Upper lobe of right lung (tissue), 1 donor: Measurements from ENCODE around the gene SSBP3. TPM values are rescaled to one million over a fixed set of nuclear protein-coding genes. Genes with fewer than 3 reads are reported as not detected.

Experiments
- ATAC-seq: fragments of 200-7000 bp; cut with Tn5 transposase; one replicate; pipeline ENCODE4 v1.9.1; 2020; ENCODE audit warnings: mild to moderate bottlenecking, moderate library complexity
- DNase-seq: peaks from one replicate; pipeline ENCODE4 v3.0.0-alpha.2; 2020
- H3K27ac ChIP-seq: fragments of 200-600 bp; one replicate; pipeline ENCODE4 v1.8.0; 2022
- H3K27me3 ChIP-seq: fragments of 200-600 bp; one replicate; pipeline ENCODE4 v1.8.0; 2022; ENCODE audit warnings: mild to moderate bottlenecking
- H3K36me3 ChIP-seq: fragments of 200-600 bp; one replicate; pipeline ENCODE4 v1.8.0; 2022
- H3K4me1 ChIP-seq: fragments of 200-600 bp; one replicate; pipeline ENCODE4 v1.8.0; 2022
- H3K4me3 ChIP-seq: fragments of 200-600 bp; one replicate; pipeline ENCODE4 v1.8.0; 2022; ENCODE audit warnings: mild to moderate bottlenecking
- H3K9me3 ChIP-seq: fragments of 200-600 bp; one replicate; pipeline ENCODE4 v1.8.0; 2022
- CTCF ChIP-seq: fragments of 200-600 bp; IDR thresholded peaks from one replicate; pipeline ENCODE4 v1.8.0; 2022; ENCODE audit warnings: antibody characterized with exemption
- intact Hi-C: fragments of 100-400 bp; cut with DNase I; formaldehyde crosslinking; loops from one replicate; pipeline ENCODE4 v1.11.0; 2022
- total RNA-seq: library from RNA; stranded (reverse); fragmentation: NEBNext Ultra II Directional; extraction: Animal tissue kit (Norgen Biotek cat#: 25700); gene quantifications from one replicate; pipeline ENCODE4 v1.2.1, GENCODE V29; 2021
- donor health status: DM: no; HTN: yes; CAD: no; lungs with severe emphysema.

The SSBP3 gene
- total RNA-seq, 1 donor from 2014 or later, result 40.4 TPM

- Histone ChIP-seq H3K27me3 (no peaks in the 10 kb centered on the region), H3K9me3 (no peaks in the 10 kb centered on the region), H3K4me3 (peak overlapping the region; percentile 64), H3K36me3 (peaks cover 20% of the 10 kb centered on the region), H3K27ac (peak overlapping the region; percentile 38), H3K4me1 (peaks cover 42% of the 10 kb centered on the region)
- intact Hi-C loops, result loop anchor here (5.0 kb wide), 1 partner anchor 82 kb away; no protein-coding TSS in a partner anchor
- TF ChIP-seq CTCF, result no peak
- ATAC-seq (peak; percentile 10), DNase-seq (peak; percentile 72)
Observed at GRCh38 chr1:54404939-54405897, 976 bp downstream of the SSBP3 start.

GRCh38 chr1:54404263-54404662 is 1.9 kb downstream of the SSBP3 start:
- no peak for ATAC-seq
- H3K27ac ChIP-seq, result no peak overlapping the region
- H3K27me3 ChIP-seq, result no peaks in the 10 kb centered on the region
- peaks cover 28% of the 10 kb centered on the region for H3K36me3 ChIP-seq
- intact Hi-C loops, result no loop called here
- no peak for DNase-seq
- TF ChIP-seq CTCF, result no peak
- no peaks in the 10 kb centered on the region for H3K9me3 ChIP-seq
- H3K4me3 ChIP-seq, result peak overlapping the region; percentile 64
- peaks cover 42% of the 10 kb centered on the region for H3K4me1 ChIP-seq

GRCh38 chr1:54403808-54404261 is 2.4 kb downstream of the SSBP3 start:
- intact Hi-C loops, result no loop called here
- Histone ChIP-seq H3K4me1 (peaks cover 42% of the 10 kb centered on the region), H3K36me3 (peaks cover 32% of the 10 kb centered on the region), H3K4me3 (peak overlapping the region; percentile 64), H3K9me3 (no peaks in the 10 kb centered on the region), H3K27me3 (no peaks in the 10 kb centered on the region), H3K27ac (no peak overlapping the region)
- DNase-seq (no peak), ATAC-seq (no peak)
- no peak for TF ChIP-seq CTCF

GRCh38 chr1:54403405-54403804 is 2.8 kb downstream of the SSBP3 start:
- no peak for ATAC-seq
- Histone ChIP-seq H3K9me3 (no peaks in the 10 kb centered on the region), H3K27me3 (no peaks in the 10 kb centered on the region), H3K4me1 (peaks cover 38% of the 10 kb centered on the region), H3K4me3 (peak overlapping the region; percentile 16), H3K36me3 (peaks cover 37% of the 10 kb centered on the region), H3K27ac (no peak overlapping the region)
- no peak for TF ChIP-seq CTCF
- DNase-seq, result no peak
- intact Hi-C loops, result no loop called here

GRCh38 chr1:54402896-54403295 is 3.3 kb downstream of the SSBP3 start:
- Histone ChIP-seq H3K4me1 (peaks cover 33% of the 10 kb centered on the region), H3K9me3 (no peaks in the 10 kb centered on the region), H3K27me3 (no peaks in the 10 kb centered on the region), H3K4me3 (no peak overlapping the region), H3K36me3 (peaks cover 42% of the 10 kb centered on the region), H3K27ac (no peak overlapping the region)
- ATAC-seq (no peak), DNase-seq (no peak)
- no peak for TF ChIP-seq CTCF
- intact Hi-C loops, result no loop called here
